Measurements from ENCODE around the gene KRT15. TPM values are rescaled to one million over a fixed set of nuclear protein-coding genes. Genes with fewer than 3 reads are reported as not detected.
A peak's percentile ranks its signal among the peaks of the same experiment; 100 is the strongest.

KRT15 gene
- total and polyA plus RNA-seq, 9 of the 15 experiments (the other 6 are each of a cell fraction or from before 2014, with no cell fraction given), result 0.28 to 4.4 (median 0.56) TPM

DNA sequence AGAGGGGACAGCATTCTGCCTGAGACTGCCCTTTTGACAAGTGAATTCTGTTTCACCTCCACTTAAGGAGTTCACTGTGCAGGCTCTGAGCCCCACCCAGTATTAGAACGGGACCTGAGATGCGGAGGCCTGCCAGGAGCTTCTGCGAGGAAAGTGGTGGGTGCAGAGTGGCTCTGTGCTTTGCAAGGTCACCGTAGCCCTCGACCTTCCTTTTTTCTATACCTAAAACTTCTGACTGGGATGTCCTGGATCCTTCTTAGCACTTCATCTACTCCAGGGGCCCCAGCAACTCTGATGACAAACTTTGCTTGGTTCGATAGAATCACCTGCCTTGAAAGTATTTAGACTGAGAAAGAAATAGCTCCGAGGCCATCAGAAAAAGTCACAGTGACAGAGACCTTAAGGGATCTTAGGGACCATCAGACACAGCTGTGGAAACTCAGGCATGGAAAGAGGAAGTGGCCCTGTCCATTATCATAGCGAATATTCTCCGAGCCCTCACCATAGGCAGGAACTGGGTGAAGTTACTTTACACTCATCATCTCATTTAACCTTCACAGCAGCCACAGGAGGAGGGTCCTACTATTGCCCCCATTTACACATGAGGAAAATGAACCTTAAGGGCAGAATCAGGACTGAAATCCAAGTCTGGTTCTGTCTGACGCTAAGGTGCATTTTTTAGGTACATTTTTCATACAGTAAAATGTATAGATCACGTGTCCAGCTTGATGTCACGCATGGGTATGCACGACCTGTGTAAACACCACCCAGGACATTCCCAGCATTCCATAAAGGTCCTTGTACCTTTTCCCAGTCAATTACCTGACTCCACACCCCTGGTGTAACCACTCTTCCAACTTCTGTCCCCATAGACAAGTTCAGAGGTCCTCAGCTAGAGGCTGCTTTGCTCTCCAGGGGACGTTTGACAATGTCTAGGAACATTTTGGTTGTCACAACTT, 12.6 kb downstream of the KRT15 start:
- POLR2A ChIA-PET, result interaction anchor here (0.6 to 1.2 kb wide), 6 partner anchors 10 to 975 kb away, joined by 3 to 4 read pairs (median 3); no protein-coding TSS in a partner anchor
- Histone ChIP-seq H3K79me2 (ENCODE audit: control insufficient read depth, insufficient read depth, low read length) (no peaks in the 10 kb centered on the region), H3K9me3 (replicated peaks; ENCODE audit: control insufficient read depth, insufficient read depth, low read depth, low read length) (no peaks in the 10 kb centered on the region), H3K27me3 (ENCODE audit: control insufficient read depth in 2 of 2, insufficient read depth in 2 of 2, low read length in 2 of 2) (no peaks in the 10 kb centered on the region), H3K9me1 (ENCODE audit: control insufficient read depth, insufficient read depth, low read length) (no peaks in the 10 kb centered on the region), H3K36me3 (ENCODE audit: control insufficient read depth, insufficient read depth, low read length) (no peaks in the 10 kb centered on the region; the same call in 2 of the 3 replicates), H3K4me1 (replicated peaks in 1 of 2; ENCODE audit: control insufficient read depth in 2 of 2, insufficient read depth in 2 of 2, low read length in 2 of 2) (peaks cover 38 to 42% of the 10 kb centered on the region in 2 experiments), H4K20me1 (replicated peaks; ENCODE audit: control insufficient read depth, insufficient read depth, low read length) (no peaks in the 10 kb centered on the region), H3K4me2 (ENCODE audit: insufficient read depth, low read length) (peak overlapping the region; percentile 17; the same call in 1 of the 2 replicates), H3K9ac (ENCODE audit: insufficient read depth in 1 of 2, low read depth in 2 of 2, low read length in 2 of 2) (peak overlapping the region in 1 of 2 experiments; percentile 10; a peak in 1 of 4 replicates), H3K27ac (ENCODE audit: extremely low read depth, low read depth, low read length) (no peak overlapping the region), H3K4me3 (no peak overlapping the region), H2AFZ (ENCODE audit: low read depth, low read length) (peak overlapping the region; percentile 81)
- DNase-seq (ENCODE audit: extremely low read depth in 1 of 4, low spot score in 3 of 4) (peak in 2 of 4 experiments; percentile 49 to 58), ATAC-seq (peak; percentile 68), FAIRE-seq (peak; percentile 73)
- in situ Hi-C loops (cut with MboI) (no loop called here), intact Hi-C loops (cut with micrococcal nuclease) (no loop called here)
- CTCF ChIA-PET (ENCODE audit: low intra/inter-chr PET ratio), result no interaction called here
- WGBS (ENCODE audit: insufficient coverage, low coverage, missing lambda C conversion rate), result 27% methylated on average over 14 of the region's 14 CpGs
- BruUV-seq (replicated peaks), result no TSS peak
- peak; percentile 32; the same call in 1 of the 2 replicates for TF ChIP-seq ARID1B (IDR thresholded peaks at IDR 0.05)
- TF ChIP-seq, protein P1, sequence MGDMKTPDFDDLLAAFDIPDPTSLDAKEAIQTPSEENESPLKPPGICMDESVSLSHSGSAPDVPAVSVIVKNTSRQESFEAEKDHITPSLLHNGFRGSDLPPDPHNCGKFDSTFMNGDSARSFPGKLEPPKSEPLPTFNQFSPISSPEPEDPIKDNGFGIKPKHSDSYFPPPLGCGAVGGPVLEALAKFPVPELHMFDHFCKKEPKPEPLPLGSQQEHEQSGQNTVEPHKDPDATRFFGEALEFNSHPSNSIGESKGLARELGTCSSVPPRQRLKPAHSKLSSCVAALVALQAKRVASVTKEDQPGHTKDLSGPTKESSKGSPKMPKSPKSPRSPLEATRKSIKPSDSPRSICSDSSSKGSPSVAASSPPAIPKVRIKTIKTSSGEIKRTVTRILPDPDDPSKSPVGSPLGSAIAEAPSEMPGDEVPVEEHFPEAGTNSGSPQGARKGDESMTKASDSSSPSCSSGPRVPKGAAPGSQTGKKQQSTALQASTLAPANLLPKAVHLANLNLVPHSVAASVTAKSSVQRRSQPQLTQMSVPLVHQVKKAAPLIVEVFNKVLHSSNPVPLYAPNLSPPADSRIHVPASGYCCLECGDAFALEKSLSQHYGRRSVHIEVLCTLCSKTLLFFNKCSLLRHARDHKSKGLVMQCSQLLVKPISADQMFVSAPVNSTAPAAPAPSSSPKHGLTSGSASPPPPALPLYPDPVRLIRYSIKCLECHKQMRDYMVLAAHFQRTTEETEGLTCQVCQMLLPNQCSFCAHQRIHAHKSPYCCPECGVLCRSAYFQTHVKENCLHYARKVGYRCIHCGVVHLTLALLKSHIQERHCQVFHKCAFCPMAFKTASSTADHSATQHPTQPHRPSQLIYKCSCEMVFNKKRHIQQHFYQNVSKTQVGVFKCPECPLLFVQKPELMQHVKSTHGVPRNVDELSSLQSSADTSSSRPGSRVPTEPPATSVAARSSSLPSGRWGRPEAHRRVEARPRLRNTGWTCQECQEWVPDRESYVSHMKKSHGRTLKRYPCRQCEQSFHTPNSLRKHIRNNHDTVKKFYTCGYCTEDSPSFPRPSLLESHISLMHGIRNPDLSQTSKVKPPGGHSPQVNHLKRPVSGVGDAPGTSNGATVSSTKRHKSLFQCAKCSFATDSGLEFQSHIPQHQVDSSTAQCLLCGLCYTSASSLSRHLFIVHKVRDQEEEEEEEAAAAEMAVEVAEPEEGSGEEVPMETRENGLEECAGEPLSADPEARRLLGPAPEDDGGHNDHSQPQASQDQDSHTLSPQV (IDR thresholded peaks at IDR 0.05), result peak; percentile 28; the same call in 1 of the 2 replicates
- TF ChIP-seq HDAC3 (IDR thresholded peaks at IDR 0.05; ENCODE audit: borderline replicate concordance, partially characterized antibody), result no peak
- TF ChIP-seq, protein P2, sequence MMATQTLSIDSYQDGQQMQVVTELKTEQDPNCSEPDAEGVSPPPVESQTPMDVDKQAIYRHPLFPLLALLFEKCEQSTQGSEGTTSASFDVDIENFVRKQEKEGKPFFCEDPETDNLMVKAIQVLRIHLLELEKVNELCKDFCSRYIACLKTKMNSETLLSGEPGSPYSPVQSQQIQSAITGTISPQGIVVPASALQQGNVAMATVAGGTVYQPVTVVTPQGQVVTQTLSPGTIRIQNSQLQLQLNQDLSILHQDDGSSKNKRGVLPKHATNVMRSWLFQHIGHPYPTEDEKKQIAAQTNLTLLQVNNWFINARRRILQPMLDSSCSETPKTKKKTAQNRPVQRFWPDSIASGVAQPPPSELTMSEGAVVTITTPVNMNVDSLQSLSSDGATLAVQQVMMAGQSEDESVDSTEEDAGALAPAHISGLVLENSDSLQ (IDR thresholded peaks at IDR 0.05), result peak; percentile 70
- TF ChIP-seq HNRNPH1 (optimal IDR thresholded peaks at IDR 0.05; ENCODE audit: low read depth, low read length), result no peak
- TF ChIP-seq ELF1 (tag; IDR thresholded peaks at IDR 0.05), result peak; percentile 82
- TF ChIP-seq, protein P3, sequence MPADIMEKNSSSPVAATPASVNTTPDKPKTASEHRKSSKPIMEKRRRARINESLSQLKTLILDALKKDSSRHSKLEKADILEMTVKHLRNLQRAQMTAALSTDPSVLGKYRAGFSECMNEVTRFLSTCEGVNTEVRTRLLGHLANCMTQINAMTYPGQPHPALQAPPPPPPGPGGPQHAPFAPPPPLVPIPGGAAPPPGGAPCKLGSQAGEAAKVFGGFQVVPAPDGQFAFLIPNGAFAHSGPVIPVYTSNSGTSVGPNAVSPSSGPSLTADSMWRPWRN (IDR thresholded peaks at IDR 0.05; ENCODE audit: low read depth), result no peak
- TF ChIP-seq, protein P4, sequence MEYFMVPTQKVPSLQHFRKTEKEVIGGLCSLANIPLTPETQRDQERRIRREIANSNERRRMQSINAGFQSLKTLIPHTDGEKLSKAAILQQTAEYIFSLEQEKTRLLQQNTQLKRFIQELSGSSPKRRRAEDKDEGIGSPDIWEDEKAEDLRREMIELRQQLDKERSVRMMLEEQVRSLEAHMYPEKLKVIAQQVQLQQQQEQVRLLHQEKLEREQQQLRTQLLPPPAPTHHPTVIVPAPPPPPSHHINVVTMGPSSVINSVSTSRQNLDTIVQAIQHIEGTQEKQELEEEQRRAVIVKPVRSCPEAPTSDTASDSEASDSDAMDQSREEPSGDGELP (CRISPR knock-in tag; IDR thresholded peaks at IDR 0.05; ENCODE audit: borderline replicate concordance), result peak; percentile 34; the same call in 1 of the 2 replicates
- TF ChIP-seq GABPA (tag; conservative IDR thresholded peaks at IDR 0.05; ENCODE audit: low read depth), result peak; percentile 37; the same call in 1 of the 2 replicates
- TF ChIP-seq, protein P5, sequence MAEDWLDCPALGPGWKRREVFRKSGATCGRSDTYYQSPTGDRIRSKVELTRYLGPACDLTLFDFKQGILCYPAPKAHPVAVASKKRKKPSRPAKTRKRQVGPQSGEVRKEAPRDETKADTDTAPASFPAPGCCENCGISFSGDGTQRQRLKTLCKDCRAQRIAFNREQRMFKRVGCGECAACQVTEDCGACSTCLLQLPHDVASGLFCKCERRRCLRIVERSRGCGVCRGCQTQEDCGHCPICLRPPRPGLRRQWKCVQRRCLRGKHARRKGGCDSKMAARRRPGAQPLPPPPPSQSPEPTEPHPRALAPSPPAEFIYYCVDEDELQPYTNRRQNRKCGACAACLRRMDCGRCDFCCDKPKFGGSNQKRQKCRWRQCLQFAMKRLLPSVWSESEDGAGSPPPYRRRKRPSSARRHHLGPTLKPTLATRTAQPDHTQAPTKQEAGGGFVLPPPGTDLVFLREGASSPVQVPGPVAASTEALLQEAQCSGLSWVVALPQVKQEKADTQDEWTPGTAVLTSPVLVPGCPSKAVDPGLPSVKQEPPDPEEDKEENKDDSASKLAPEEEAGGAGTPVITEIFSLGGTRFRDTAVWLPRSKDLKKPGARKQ (CRISPR knock-in tag; IDR thresholded peaks at IDR 0.05), result no peak
